Measurements from ENCODE around the gene PRKG2.

GRCh38 chr4:81165861-81166430 lies 49.1 kb downstream of the PRKG2 start:
- TF ChIP-seq CTCF (IDR thresholded peaks at IDR 0.05) (no peak), POLR2A (IDR thresholded peaks at IDR 0.05) (no peak)
